ENCODE data around the gene SDK1.

The SDK1 gene

DNA sequence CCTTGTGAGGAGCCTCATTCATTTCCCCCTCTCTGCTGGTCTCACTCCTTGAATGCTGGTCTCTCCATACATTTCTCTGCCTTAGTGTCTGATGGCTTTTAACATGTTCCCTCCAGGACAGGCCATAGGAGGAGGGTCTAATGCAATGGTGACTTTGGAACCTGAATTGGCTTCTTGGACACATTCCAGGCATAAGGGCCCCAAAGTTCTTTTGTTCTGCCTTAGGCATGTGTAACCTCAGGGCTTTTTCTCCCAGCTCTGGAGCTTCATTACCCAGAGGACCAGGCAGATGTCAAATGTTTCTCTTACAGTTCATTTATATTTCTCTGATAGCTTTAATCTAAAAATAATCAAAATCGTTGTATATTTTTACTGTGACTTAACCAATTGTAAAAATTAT lies 162.6 kb downstream of the SDK1 start:
- H3K4me3 ChIP-seq (ENCODE audit: low read depth, low read length): no peak overlapping the region
- H3K36me3 ChIP-seq (ENCODE audit: control insufficient read depth in 2 of 2, insufficient read depth in 1 of 2, low read length in 2 of 2): no peaks in the 10 kb centered on the region
- POLR2A ChIA-PET: no interaction called here
- H3K9me3 ChIP-seq (ENCODE audit: control insufficient read depth, insufficient read depth, low read depth, low read length): no peaks in the 10 kb centered on the region
- H3K27ac ChIP-seq (ENCODE audit: extremely low read depth, low read depth, low read length): no peak overlapping the region
- CTCF ChIA-PET: no interaction called here
- H3K4me1 ChIP-seq (ENCODE audit: control insufficient read depth, insufficient read depth, low read length): peaks cover 5% of the 10 kb centered on the region; the same call in 1 of the 2 replicates
- TF ChIP-seq ZNF146 (tag by site-specific recombination; IDR thresholded peaks at IDR 0.05): no peak

- H3K36me3 ChIP-seq (ENCODE audit: control insufficient read depth in 2 of 2, insufficient read depth in 1 of 2, low read length in 2 of 2): no peaks in the 10 kb centered on the region
- POLR2A ChIA-PET: no interaction called here
- peaks cover 5% of the 10 kb centered on the region; the same call in 1 of the 2 replicates for H3K4me1 ChIP-seq (ENCODE audit: control insufficient read depth, insufficient read depth, low read length)
- TF ChIP-seq ZNF211 (tag by site-specific recombination; IDR thresholded peaks at IDR 0.05; ENCODE audit: low read depth) (no peak), ZNF433 (tag by site-specific recombination; IDR thresholded peaks at IDR 0.05; ENCODE audit: low read depth) (no peak), REST (tag by site-specific recombination; IDR thresholded peaks at IDR 0.05) (no peak), CTCF (tag by site-specific recombination; IDR thresholded peaks at IDR 0.05) (no peak)
- TF ChIP-seq, protein P1, sequence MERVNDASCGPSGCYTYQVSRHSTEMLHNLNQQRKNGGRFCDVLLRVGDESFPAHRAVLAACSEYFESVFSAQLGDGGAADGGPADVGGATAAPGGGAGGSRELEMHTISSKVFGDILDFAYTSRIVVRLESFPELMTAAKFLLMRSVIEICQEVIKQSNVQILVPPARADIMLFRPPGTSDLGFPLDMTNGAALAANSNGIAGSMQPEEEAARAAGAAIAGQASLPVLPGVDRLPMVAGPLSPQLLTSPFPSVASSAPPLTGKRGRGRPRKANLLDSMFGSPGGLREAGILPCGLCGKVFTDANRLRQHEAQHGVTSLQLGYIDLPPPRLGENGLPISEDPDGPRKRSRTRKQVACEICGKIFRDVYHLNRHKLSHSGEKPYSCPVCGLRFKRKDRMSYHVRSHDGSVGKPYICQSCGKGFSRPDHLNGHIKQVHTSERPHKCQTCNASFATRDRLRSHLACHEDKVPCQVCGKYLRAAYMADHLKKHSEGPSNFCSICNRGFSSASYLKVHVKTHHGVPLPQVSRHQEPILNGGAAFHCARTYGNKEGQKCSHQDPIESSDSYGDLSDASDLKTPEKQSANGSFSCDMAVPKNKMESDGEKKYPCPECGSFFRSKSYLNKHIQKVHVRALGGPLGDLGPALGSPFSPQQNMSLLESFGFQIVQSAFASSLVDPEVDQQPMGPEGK (tag by site-specific recombination; IDR thresholded peaks at IDR 0.05): no peak
- H3K4me3 ChIP-seq (ENCODE audit: low read depth, low read length): no peak overlapping the region
- CTCF ChIA-PET: interaction anchor here (1.4 kb wide), 1 partner anchor 17 kb away, joined by 9 read pairs; no protein-coding TSS in a partner anchor
- no peaks in the 10 kb centered on the region for H3K9me3 ChIP-seq (ENCODE audit: control insufficient read depth, insufficient read depth, low read depth, low read length)
- no peak overlapping the region for H3K27ac ChIP-seq (ENCODE audit: extremely low read depth, low read depth, low read length)
Measured at GRCh38 chr7:3464900-3465622, 164.0 kb downstream of the SDK1 start.

GRCh38 chr7:3466261-3466660 lies 165.2 kb downstream of the SDK1 start:
- CTCF ChIA-PET: interaction anchor here (1.4 kb wide), 1 partner anchor 16 kb away, joined by 9 read pairs; no protein-coding TSS in a partner anchor
- H3K4me3 ChIP-seq (ENCODE audit: low read depth, low read length): no peak overlapping the region
- POLR2A ChIA-PET: no interaction called here

More at GRCh38 chr7:3466261-3466660, 165.2 kb downstream of the SDK1 start:
- H3K4me1 ChIP-seq (ENCODE audit: control insufficient read depth, insufficient read depth, low read length): peaks cover 5% of the 10 kb centered on the region; the same call in 1 of the 2 replicates
- H3K27ac ChIP-seq (ENCODE audit: extremely low read depth, low read depth, low read length): no peak overlapping the region
- no peaks in the 10 kb centered on the region for H3K9me3 ChIP-seq (ENCODE audit: control insufficient read depth, insufficient read depth, low read depth, low read length)
- H3K36me3 ChIP-seq (ENCODE audit: control insufficient read depth in 2 of 2, insufficient read depth in 1 of 2, low read length in 2 of 2): no peaks in the 10 kb centered on the region
- TF ChIP-seq ZSCAN4 (tag by site-specific recombination; IDR thresholded peaks at IDR 0.05) (no peak), PRDM1 (tag by site-specific recombination; IDR thresholded peaks at IDR 0.05) (no peak), ZNF292 (tag by site-specific recombination; IDR thresholded peaks at IDR 0.05; ENCODE audit: borderline replicate concordance, low read depth) (no peak), ZNF555 (tag by site-specific recombination; conservative IDR thresholded peaks at IDR 0.05) (no peak), ZNF302 (tag by site-specific recombination; IDR thresholded peaks at IDR 0.05; ENCODE audit: low read depth) (no peak), ZNF624 (tag by site-specific recombination; IDR thresholded peaks at IDR 0.05) (no peak), ZNF37A (tag by site-specific recombination; IDR thresholded peaks at IDR 0.05) (no peak), ZNF248 (tag by site-specific recombination; IDR thresholded peaks at IDR 0.05) (no peak), ZFP3 (tag by site-specific recombination; IDR thresholded peaks at IDR 0.05; ENCODE audit: low read depth) (no peak), ZNF138 (tag by site-specific recombination; IDR thresholded peaks at IDR 0.05; ENCODE audit: borderline replicate concordance) (no peak), ZBTB1 (tag by site-specific recombination; IDR thresholded peaks at IDR 0.05) (no peak)
- TF ChIP-seq, protein P2, sequence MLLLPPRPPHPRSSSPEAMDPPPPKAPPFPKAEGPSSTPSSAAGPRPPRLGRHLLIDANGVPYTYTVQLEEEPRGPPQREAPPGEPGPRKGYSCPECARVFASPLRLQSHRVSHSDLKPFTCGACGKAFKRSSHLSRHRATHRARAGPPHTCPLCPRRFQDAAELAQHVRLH (tag by site-specific recombination; IDR thresholded peaks at IDR 0.05): no peak
- TF ChIP-seq, protein P3, sequence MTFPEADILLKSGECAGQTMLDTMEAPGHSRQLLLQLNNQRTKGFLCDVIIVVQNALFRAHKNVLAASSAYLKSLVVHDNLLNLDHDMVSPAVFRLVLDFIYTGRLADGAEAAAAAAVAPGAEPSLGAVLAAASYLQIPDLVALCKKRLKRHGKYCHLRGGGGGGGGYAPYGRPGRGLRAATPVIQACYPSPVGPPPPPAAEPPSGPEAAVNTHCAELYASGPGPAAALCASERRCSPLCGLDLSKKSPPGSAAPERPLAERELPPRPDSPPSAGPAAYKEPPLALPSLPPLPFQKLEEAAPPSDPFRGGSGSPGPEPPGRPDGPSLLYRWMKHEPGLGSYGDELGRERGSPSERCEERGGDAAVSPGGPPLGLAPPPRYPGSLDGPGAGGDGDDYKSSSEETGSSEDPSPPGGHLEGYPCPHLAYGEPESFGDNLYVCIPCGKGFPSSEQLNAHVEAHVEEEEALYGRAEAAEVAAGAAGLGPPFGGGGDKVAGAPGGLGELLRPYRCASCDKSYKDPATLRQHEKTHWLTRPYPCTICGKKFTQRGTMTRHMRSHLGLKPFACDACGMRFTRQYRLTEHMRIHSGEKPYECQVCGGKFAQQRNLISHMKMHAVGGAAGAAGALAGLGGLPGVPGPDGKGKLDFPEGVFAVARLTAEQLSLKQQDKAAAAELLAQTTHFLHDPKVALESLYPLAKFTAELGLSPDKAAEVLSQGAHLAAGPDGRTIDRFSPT (tag by site-specific recombination; IDR thresholded peaks at IDR 0.05): no peak

Measured in HEK293 (cell line).